Osteoblast (primary cell): Measurements from ENCODE around the gene KERA. TPM values are rescaled to one million over a fixed set of nuclear protein-coding genes. Genes with fewer than 3 reads are reported as not detected.
"Not testable (repeated sequence)": the region's sequence is repeated elsewhere in the genome, so short reads cannot be mapped to it uniquely, and the experiment has no call there.

Experiments used
- DNase-seq: peaks from one replicate; pipeline ENCODE4 v3.0.0; 2011; ENCODE audit warnings: low spot score, mixed read lengths; ENCODE audit not compliant: insufficient read length; ENCODE audit errors: missing footprints
- H2AFZ ChIP-seq: 2 replicates; pipeline ENCODE4 v1.6.0; 2011; ENCODE audit warnings: mild to moderate bottlenecking, low read length
- H3K27ac ChIP-seq: 2 replicates; pipeline ENCODE4 v1.5.1; 2011; ENCODE audit warnings: mild to moderate bottlenecking, low read depth, low read length, moderate library complexity
- H3K27me3 ChIP-seq: 2 replicates; pipeline ENCODE4 v1.6.0; 2012; ENCODE audit warnings: mild to moderate bottlenecking, control low read depth, inconsistent platforms, low read length, moderate library complexity; ENCODE audit not compliant: insufficient read depth
- H3K36me3 ChIP-seq: 2 replicates; pipeline ENCODE4 v1.5.1; 2011; ENCODE audit warnings: mild to moderate bottlenecking, low read length, control low read depth, moderate library complexity; ENCODE audit not compliant: insufficient read depth
- H3K4me1 ChIP-seq: 2 replicates; pipeline ENCODE4 v1.5.1; 2011; ENCODE audit warnings: mild to moderate bottlenecking, low read length, control low read depth, moderate library complexity; ENCODE audit not compliant: insufficient read depth
- H3K4me2 ChIP-seq: 2 replicates; pipeline ENCODE4 v1.6.0; 2011; ENCODE audit warnings: mild to moderate bottlenecking, low read length; ENCODE audit not compliant: insufficient read depth
- H3K4me3 ChIP-seq: fragments of 200-600 bp; sonication (generic); 3 replicates; pipeline ENCODE4 v1.5.1; 2012; ENCODE audit warnings: mild to moderate bottlenecking, low read length, inconsistent platforms; ENCODE audit not compliant: insufficient read depth
- H3K79me2 ChIP-seq: 2 replicates; pipeline ENCODE4 v1.6.0; 2012; ENCODE audit warnings: mild to moderate bottlenecking, low read length, control low read depth, inconsistent platforms; ENCODE audit not compliant: insufficient read depth
- H3K9me3 ChIP-seq: 2 replicates; pipeline ENCODE4 v1.5.1; 2011; ENCODE audit warnings: low read depth, low read length, control low read depth
- H4K20me1 ChIP-seq: 2 replicates; pipeline ENCODE4 v1.6.0; 2012; ENCODE audit warnings: mild to moderate bottlenecking, low read length, control low read depth; ENCODE audit not compliant: insufficient read depth
- CTCF ChIP-seq: IDR thresholded peaks from 2 replicates; pipeline ENCODE4 v1.5.1; 2011; ENCODE audit warnings: mild to moderate bottlenecking, low read depth, low read length, moderate library complexity; ENCODE audit errors: extremely low read depth
- total RNA-seq: library from RNA; depleted of rRNA; stranded (reverse); fragments of >200 nt; gene quantifications from 2 replicates; pipeline ENCODE4 v1.2.3, GENCODE V29; 2012

The KERA gene
- total RNA-seq, 1 donor = not detected

- H4K20me1 ChIP-seq = no peaks in the 10 kb centered on the region
- no peak for DNase-seq
- no peaks in the 10 kb centered on the region for H3K36me3 ChIP-seq
- H3K4me1 ChIP-seq = peaks cover 8% of the 10 kb centered on the region
- peak overlapping the region; percentile 80 for H2AFZ ChIP-seq
- peaks cover 5% of the 10 kb centered on the region for H3K9me3 ChIP-seq
- peak overlapping the region; percentile 63 for H3K4me2 ChIP-seq
- H3K79me2 ChIP-seq = no peaks in the 10 kb centered on the region
- no peaks in the 10 kb centered on the region for H3K27me3 ChIP-seq
- TF ChIP-seq CTCF = no peak
- H3K27ac ChIP-seq = peak overlapping the region; percentile 6
- peak overlapping the region; percentile 30 for H3K4me3 ChIP-seq
Measured at GRCh38 chr12:91094032-91094662, 36.3 kb upstream of the KERA start.

- peak overlapping the region; percentile 63 for H3K4me2 ChIP-seq
Measured at GRCh38 chr12:91093341-91093740, 35.5 kb upstream of the KERA start.

GRCh38 chr12:91091916-91092715 lies 34.3 kb upstream of the KERA start:
- DNase-seq = no peak
- Histone ChIP-seq H3K36me3 (no peaks in the 10 kb centered on the region), H3K27ac (no peak overlapping the region), H2AFZ (no peak overlapping the region), H3K4me2 (no peak overlapping the region), H3K79me2 (no peaks in the 10 kb centered on the region), H3K9me3 (peaks cover 5% of the 10 kb centered on the region), H3K27me3 (no peaks in the 10 kb centered on the region), H4K20me1 (no peaks in the 10 kb centered on the region), H3K4me3 (no peak overlapping the region), H3K4me1 (no peaks in the 10 kb centered on the region)
- TF ChIP-seq CTCF = no peak

More at GRCh38 chr12:91093341-91093740, 35.5 kb upstream of the KERA start:
- Histone ChIP-seq H3K27ac (no peak overlapping the region), H3K36me3 (no peaks in the 10 kb centered on the region), H3K9me3 (peaks cover 5% of the 10 kb centered on the region), H2AFZ (peak overlapping the region; percentile 80), H3K79me2 (no peaks in the 10 kb centered on the region), H3K27me3 (no peaks in the 10 kb centered on the region), H4K20me1 (no peaks in the 10 kb centered on the region), H3K4me1 (peaks cover 3% of the 10 kb centered on the region), H3K4me3 (no peak overlapping the region)
- TF ChIP-seq CTCF = no peak
- no peak for DNase-seq

GRCh38 chr12:91089953-91090352 lies 32.1 kb upstream of the KERA start:
- H3K4me3 ChIP-seq, H3K79me2 ChIP-seq, H3K27ac ChIP-seq, H3K36me3 ChIP-seq, DNase-seq, H2AFZ ChIP-seq, H3K4me2 ChIP-seq, H3K9me3 ChIP-seq, H3K4me1 ChIP-seq, H3K27me3 ChIP-seq, H4K20me1 ChIP-seq: not testable (repeated sequence)
